ENCODE measurements around the gene ATAD2B.

The ATAD2B gene

GRCh38 chr2:23925702-23926289 is 1.1 kb downstream of the ATAD2B start:
- H3K4me1 Mint-ChIP-seq = peaks cover 52% of the 10 kb centered on the region

DNA sequence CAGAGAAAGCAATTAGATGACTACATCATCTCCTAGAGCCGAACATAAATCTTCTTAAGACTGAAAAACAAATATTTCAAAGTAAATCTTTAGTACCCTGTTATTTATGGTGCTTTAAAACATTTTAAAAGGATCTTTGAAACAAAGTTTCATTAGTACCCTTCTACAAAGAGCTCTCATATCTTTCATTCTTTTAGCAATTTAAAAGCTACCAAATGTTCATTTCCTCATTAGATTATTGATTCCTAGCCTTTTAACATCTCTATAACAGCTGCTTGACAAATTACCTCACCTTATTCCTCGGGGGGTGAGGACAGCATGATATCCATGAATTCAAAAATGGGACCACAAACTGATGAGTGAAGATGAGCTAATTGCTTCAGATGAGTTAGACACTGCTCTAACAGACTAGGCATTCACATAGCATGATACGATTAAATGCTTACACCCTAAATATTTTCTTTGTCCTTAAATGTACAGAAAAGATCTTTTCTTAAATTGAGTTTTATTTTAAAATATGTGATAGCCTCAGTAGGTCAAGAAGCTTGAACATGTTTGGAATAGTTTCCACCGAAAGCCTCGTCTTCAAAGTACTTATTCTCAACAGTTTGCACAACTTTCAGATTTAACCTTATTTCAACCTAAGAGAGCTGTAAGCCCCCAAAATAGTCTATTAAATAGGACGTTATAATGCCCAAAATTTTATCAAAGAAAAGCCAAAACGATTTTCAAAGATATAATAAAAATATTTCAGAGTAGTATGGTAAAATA is 2.1 kb downstream of the ATAD2B start:
- H3K4me3 Mint-ChIP-seq = peak overlapping the region; percentile 98 to 99
- no peak overlapping the region for H3K27ac Mint-ChIP-seq
- no peaks in the 10 kb centered on the region for H3K27me3 Mint-ChIP-seq
- no peaks in the 10 kb centered on the region for H3K9me3 Mint-ChIP-seq
- ATAC-seq (no peak), DNase-seq (no peak)
- peaks cover 58% of the 10 kb centered on the region for H3K4me1 Mint-ChIP-seq

More at GRCh38 chr2:23925702-23926289, 1.1 kb downstream of the ATAD2B start:
- ATAC-seq (peak; percentile 72), DNase-seq (peak in 1 of 2 donors; percentile 79)
- H3K9me3 Mint-ChIP-seq = no peaks in the 10 kb centered on the region
- peak overlapping the region; percentile 98 to 99 for H3K4me3 Mint-ChIP-seq
- peak overlapping the region; percentile 99 to 100 for H3K27ac Mint-ChIP-seq
- no peaks in the 10 kb centered on the region for H3K27me3 Mint-ChIP-seq

DNA sequence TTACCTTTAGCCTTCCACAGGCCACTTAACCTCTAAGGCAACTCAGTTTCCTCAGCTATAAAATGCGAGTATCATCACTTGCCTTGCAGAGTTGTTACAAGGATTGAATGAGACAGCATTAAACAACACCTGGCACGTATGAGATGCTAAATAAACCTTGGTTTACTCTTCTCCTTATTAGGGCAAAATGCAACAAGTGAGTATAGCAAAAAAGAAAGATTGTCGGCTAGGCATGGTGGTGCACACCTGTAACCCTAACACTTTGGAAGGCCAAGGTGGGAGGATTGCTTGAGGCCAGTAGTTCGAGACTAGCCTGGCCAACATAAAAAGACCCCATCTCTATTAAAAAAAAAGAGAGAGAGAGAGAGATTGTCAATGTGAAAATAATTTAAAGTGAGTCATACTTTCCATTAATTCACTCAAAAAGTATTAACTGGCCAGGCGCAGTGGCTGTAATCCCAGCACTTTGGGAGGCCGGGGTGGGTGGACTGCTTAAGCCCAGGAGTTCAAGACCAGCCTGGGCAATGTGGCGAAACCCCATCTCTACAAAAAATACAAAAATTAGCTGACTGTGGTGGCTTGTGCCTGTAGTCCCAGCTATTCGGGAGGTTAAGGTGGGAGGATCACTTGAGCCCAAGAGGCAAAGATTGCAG is 8.0 kb downstream of the ATAD2B start:
- Mint-ChIP-seq H3K27ac (peak overlapping the region in 1 of 2 donors; percentile 37), H3K27me3 (no peaks in the 10 kb centered on the region), H3K9me3 (no peaks in the 10 kb centered on the region), H3K4me3 (peak overlapping the region in 1 of 2 donors; percentile 16), H3K4me1 (peaks cover 77% of the 10 kb centered on the region)
- ATAC-seq (no peak), DNase-seq (no peak)

DNA sequence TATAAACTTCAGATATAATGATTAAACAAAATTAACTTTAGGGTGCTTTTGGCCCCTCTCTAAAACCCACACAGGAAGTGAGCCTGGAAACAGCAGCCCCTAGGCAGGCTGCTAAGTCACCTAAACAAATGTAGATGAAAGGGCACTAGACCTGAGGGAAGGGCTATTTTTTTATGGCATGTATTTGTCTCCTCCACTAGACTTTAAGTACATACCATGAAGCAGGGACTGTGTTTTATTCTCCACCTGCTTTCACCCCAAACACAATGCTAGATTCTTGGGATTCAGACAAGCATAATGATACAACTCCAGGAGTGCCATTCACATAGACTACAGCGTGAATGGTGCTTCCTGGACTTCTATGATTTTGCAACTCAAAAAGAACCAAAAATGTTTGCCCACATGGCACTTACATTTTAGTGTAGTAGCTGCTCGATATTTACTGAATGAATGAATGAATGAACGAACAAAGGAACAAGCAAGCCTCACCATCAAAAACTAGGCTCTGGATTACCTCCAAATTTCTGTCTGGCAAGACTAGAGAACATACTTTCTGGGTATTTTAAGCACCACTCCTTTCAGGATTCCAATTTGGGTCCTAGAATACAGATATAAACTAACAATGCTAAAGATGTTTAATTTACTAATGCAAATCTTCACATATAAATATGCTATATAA is 10.1 kb downstream of the ATAD2B start:
- Mint-ChIP-seq H3K4me1 (peaks cover 64% of the 10 kb centered on the region), H3K4me3 (peak overlapping the region; percentile 43 to 55)

DNA sequence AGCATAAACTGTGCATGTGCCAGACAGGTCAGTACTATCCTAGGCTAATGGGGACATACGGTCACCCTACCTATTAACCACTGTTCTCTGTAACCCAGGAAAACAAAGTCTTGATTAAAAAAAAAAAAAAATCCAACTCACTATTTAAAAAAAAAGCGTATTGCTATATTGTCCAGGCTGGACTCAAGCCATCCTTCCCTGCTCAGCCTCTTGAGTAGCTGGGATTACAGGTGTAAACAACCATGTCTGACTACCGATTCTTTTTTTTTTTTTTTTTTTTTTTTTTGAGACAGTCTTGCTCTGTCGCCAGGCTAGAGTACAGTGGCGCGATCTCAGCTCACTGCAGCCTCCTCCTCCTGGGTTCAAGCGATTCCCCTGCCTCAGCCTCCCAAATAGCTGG is 11.6 kb downstream of the ATAD2B start:
- Mint-ChIP-seq H3K27ac (no peak overlapping the region), H3K9me3 (no peaks in the 10 kb centered on the region), H3K27me3 (no peaks in the 10 kb centered on the region), H3K4me3 (no peak overlapping the region), H3K4me1 (peaks cover 66% of the 10 kb centered on the region)
- ATAC-seq (no peak), DNase-seq (no peak)

More for the DNA sequence above, 10.1 kb downstream of the ATAD2B start:
- H3K27me3 Mint-ChIP-seq = no peaks in the 10 kb centered on the region
- DNase-seq = no peak
- H3K9me3 Mint-ChIP-seq = no peaks in the 10 kb centered on the region
- H3K27ac Mint-ChIP-seq = peak overlapping the region; percentile 25 to 54
- ATAC-seq = peak; percentile 79

DNA sequence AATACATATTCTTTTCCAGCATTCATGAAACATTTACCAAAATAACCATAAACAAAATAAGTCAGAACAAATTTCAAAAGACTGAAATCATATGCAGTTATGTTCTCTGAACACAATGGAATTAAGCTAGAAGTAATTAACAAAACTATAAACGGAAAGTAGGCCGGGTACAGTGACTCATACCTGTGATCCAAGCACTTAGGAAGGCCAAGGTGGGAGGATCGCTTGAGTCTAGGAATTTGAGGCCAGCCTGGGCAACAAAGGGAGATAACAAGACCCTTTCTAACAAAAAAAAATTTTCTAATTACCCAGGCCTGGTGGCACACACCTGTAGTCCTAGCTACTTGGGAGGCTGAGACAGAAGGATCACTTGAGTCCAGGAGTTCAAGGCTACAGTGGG is 14.9 kb downstream of the ATAD2B start:
- no peak for ATAC-seq
- H3K9me3 Mint-ChIP-seq = no peaks in the 10 kb centered on the region
- H3K4me1 Mint-ChIP-seq = peaks cover 39% of the 10 kb centered on the region

DNA sequence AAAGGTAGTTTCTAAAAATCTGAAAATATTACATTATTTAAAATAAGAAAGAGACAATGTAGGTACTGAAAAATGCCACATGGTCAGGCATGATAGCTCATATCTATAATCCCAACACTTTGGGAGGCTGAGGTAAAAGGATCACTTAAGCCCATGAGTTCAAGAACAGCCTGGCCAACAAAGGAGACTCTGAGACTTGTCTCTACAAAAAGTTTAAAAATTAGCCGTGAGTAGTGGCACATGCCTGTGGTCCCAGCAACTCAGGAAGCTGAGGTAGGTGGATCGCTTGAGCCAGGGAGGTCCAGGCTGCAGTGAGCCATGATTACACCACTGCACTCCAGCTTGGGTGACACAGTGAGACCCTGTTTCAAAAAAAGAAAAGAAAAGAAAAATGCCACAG is 21.8 kb downstream of the ATAD2B start:
- H3K9me3 Mint-ChIP-seq = no peaks in the 10 kb centered on the region
- no peak overlapping the region for H3K4me3 Mint-ChIP-seq
- no peak overlapping the region for H3K27ac Mint-ChIP-seq
- no peaks in the 10 kb centered on the region for H3K27me3 Mint-ChIP-seq
- H3K4me1 Mint-ChIP-seq = peaks cover 31% of the 10 kb centered on the region
- no peak for ATAC-seq
- DNase-seq = no peak

More for the DNA sequence above, 14.9 kb downstream of the ATAD2B start:
- no peaks in the 10 kb centered on the region for H3K27me3 Mint-ChIP-seq
- H3K4me3 Mint-ChIP-seq = no peak overlapping the region
- no peak for DNase-seq
- no peak overlapping the region for H3K27ac Mint-ChIP-seq

- Mint-ChIP-seq H3K4me3 (no peak overlapping the region), H3K4me1 (peaks cover 31% of the 10 kb centered on the region), H3K27ac (no peak overlapping the region), H3K27me3 (no peaks in the 10 kb centered on the region), H3K9me3 (no peaks in the 10 kb centered on the region)
- DNase-seq (no peak), ATAC-seq (no peak)
These were observed 22.2 kb downstream of the ATAD2B start for GRCh38 chr2:23904692-23905091.

GRCh38 chr2:23904215-23904614 is 22.7 kb downstream of the ATAD2B start:
- Mint-ChIP-seq H3K4me1 (peaks cover 31% of the 10 kb centered on the region), H3K27me3 (no peaks in the 10 kb centered on the region), H3K4me3 (no peak overlapping the region), H3K9me3 (no peaks in the 10 kb centered on the region), H3K27ac (no peak overlapping the region)
- ATAC-seq = no peak
- DNase-seq = no peak

DNA sequence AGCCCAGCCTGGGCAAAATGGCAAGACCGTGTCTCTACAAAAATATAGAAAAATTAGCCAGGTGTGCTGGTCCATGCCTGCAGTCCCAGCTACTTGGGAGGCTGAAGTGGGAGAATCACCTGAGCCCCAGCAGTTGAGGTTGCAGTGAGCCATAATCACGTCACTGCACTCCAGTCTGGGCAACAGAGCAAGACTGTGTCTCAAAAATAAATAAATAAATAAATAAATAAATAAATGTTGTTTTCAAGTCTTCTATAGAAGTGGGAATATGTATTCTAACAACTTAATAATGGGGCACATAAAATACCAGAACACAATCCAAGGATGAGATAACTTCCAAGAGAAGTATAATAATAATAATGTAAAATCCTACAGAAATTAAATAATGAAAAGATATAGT is 23.9 kb downstream of the ATAD2B start:
- Mint-ChIP-seq H3K27me3 (no peaks in the 10 kb centered on the region), H3K4me3 (no peak overlapping the region), H3K4me1 (peaks cover 36% of the 10 kb centered on the region), H3K9me3 (no peaks in the 10 kb centered on the region), H3K27ac (no peak overlapping the region)
- DNase-seq = no peak
- ATAC-seq = no peak

DNA sequence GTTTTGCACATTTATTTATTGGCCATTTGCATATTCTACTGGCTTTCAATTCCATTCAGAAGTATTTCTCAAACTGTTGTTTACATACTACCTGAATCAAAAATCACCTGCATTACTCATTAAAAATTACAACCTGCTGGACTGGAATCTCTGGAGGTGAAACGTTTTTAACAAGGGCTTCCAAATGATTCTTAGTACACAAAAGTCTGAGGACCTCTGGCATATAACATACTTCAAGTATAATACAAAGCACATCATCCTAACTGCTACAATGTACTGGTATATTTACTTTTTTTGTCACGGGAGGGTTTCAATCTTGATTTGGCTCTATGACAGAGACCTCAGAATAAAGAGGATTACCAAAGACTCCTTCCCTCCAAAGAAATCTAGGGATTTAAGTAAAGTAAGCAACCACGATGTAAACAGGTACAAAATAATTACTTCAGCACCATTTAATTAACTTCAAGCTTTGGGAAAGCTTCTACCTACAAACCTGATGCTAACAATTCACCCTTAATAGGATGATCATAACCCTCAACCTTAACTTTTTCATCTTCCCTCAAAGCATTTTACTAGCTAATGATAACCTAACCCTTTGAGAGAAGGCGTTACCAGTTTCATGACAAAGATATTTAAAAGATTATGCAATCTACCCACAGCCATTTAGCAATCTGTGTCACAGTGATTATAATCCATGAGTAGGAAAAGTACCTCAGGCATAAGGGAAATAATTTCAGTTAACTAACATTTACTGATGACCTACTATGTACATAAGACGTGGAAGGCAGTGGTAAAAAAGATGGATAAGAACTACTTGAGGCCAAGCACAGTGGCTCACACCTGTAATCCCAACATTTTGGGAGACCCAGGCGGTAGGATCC is 24.7 kb downstream of the ATAD2B start:
- no peaks in the 10 kb centered on the region for H3K27me3 Mint-ChIP-seq
- no peak overlapping the region for H3K27ac Mint-ChIP-seq
- peaks cover 39% of the 10 kb centered on the region for H3K4me1 Mint-ChIP-seq
- no peak overlapping the region for H3K4me3 Mint-ChIP-seq
- no peaks in the 10 kb centered on the region for H3K9me3 Mint-ChIP-seq
- ATAC-seq = no peak
- DNase-seq = no peak

DNA sequence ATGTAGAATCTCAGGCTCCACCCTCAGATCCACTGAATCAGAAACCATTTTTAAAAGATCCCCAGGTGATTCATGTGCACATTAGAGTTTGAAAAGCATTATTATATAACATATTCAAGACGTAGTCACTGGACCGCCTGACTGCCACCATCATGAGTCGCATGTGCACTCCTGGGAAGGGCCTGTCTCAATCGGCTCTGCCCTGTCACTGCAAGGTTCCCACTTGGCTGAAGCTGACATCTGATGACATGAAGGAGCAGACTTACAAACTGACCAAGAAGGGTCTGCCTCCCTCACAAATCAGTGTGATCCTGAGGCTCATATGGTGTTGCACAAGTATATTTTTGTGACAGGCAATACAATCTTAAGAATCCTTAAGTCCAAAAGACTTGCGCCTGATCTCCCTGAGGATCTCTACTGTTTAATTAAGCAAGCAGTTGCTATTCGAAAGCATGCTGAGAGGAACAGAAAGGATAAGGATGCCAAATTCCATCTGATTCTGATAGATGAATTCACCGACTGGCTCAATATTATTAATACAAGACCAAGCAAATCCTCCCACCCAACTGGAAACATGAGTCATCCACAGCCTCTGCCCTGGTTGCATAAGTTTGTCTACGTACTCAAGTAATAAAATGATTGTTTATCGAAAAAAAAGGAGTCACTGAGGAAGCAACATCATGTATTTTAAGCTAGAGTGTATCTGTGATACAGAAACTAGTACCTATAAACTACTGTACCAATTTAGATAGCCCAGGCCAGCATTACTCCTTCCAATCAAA is 26.2 kb downstream of the ATAD2B start:
- peak overlapping the region in 1 of 2 donors; percentile 11 for H3K27ac Mint-ChIP-seq

GRCh38 chr2:23900133-23900532 is 26.8 kb downstream of the ATAD2B start:
- H3K4me3 Mint-ChIP-seq = no peak overlapping the region
- ATAC-seq = no peak

More for the DNA sequence above, 26.2 kb downstream of the ATAD2B start:
- H3K4me1 Mint-ChIP-seq = peaks cover 45% of the 10 kb centered on the region
- no peaks in the 10 kb centered on the region for H3K27me3 Mint-ChIP-seq
- peak; percentile 42 for ATAC-seq
- no peak overlapping the region for H3K4me3 Mint-ChIP-seq
- no peaks in the 10 kb centered on the region for H3K9me3 Mint-ChIP-seq
- DNase-seq = no peak

DNA sequence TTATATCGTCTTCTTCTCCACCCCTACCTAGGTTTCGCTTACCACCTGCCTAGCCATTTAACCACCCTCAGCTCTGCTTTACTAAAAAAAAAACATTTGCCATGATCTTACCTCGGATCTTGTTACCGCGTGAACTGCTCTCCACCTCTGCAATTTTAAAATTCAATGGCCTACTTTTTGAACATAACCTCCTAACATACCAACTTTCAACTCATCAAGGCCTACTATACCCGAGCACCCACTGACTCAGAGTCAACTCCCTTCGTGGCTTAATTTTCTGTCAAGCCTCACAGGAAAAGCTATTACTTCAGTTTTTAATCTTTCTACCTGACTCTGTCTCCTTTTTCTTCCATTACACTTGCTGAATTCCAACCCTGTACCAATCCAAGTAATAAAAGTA is 55.7 kb downstream of the ATAD2B start:
- no peaks in the 10 kb centered on the region for H3K4me1 Mint-ChIP-seq
- no peak overlapping the region for H3K4me3 Mint-ChIP-seq
- H3K27me3 Mint-ChIP-seq = no peaks in the 10 kb centered on the region
- DNase-seq = no peak
- no peak for ATAC-seq
- H3K9me3 Mint-ChIP-seq = no peaks in the 10 kb centered on the region
- H3K27ac Mint-ChIP-seq = no peak overlapping the region

More at GRCh38 chr2:23900133-23900532, 26.8 kb downstream of the ATAD2B start:
- Mint-ChIP-seq H3K9me3 (no peaks in the 10 kb centered on the region), H3K27ac (no peak overlapping the region), H3K4me1 (peaks cover 39% of the 10 kb centered on the region), H3K27me3 (no peaks in the 10 kb centered on the region)
- no peak for DNase-seq
